Measurements from ENCODE around the gene CNDP2.
"Not testable (repeated sequence)": the region's sequence is repeated elsewhere in the genome, so short reads cannot be mapped to it uniquely, and the experiment has no call there.

Gene CNDP2

DNA sequence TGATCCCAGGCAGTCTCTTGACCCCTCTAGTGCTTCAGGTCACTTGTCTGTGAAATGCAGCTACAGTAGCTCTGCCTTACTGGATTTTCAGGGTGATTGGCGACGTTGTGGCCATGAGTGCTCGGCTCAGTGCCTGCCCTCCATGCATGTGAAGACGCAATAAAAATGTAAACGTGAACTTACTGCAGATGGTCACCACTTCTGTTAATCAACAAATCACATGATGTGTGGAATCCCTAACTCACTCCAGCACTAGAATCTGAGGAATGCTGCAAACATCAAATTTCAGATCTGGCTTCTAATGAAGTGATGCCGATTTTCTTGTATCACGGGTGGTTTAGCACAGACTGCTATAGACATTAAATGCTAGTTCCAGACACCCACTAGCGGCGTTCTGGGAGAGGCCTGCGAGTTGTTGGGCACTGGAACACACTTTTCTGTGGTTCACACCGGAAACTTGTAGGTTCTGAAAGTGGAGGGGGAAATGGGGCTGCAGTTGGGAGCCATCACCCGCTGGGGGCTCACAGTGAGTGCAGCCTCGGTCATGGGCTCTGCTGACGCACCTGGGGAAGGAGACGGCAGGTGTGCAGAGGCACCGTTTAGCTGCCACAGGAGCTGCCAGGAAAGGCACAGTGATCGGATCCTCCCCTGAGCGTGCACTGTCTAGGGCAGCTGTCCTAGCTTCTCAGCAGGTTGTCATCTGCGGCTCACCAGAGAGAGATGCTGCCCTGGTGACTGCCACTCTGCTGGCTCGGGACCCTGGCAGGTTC lies 44.7 kb downstream of the CNDP2 start:
- DNase-seq = no peak

DNA sequence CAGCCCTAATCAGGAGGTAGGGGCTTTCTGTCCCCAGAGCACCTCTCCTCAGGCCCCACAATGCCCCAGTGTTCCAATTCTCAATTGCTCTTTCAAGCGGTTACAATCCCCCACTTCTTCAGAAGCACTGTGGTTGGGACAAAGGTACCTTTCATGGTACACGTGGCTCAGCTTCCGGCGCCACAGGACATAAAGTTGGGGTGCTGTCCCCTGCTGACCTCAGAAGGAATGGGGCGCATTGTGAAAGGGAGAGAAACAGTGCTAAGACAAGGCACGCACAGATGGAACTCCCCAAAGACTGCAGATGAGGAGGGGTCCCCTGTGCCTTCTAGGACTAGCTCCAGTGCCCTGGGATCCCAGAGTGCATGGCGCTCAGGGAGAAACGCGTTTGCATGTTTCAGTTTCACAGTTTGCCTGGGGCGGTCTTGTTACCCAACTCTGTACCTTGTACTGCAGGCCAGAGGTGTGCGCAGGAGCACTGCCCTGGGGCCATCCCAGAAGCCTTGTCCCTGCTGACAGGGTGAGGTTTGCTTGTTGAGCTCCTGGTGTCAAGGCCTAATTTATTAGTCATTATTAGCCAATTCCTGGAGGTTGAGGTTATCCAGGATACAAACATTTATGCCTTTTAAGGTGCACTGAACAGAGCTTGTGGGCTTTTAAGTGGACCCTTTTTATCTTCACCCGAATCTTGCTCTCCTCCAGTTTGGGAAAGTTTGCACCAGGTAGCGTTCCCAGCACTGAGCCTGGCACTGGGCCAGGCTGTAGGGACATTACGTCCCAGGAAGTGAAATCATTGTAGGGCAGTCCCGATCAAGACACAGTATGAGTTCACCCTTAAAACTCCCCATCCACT lies 45.8 kb downstream of the CNDP2 start:
- DNase-seq = no peak

DNA sequence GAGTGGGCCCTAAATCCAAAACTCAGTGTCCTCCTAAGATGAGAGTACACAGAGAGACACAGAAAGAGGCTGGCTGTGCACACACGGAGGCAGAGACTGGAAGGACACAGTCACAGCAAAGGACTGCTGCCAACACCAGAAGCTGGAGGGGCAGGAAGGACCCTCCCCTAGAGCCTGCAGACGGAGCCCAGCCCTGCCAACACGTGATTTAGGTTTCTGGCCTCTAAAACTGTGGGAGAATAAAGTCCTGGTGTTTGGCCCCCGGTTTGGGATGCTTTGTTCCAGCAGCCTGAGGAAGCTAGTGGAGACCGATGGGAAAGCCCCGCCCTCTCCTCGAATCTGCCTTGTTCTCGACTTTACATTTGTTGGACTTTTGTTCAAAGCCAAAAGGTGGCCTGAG lies 48.7 kb downstream of the CNDP2 start:
- no peak for DNase-seq

DNA sequence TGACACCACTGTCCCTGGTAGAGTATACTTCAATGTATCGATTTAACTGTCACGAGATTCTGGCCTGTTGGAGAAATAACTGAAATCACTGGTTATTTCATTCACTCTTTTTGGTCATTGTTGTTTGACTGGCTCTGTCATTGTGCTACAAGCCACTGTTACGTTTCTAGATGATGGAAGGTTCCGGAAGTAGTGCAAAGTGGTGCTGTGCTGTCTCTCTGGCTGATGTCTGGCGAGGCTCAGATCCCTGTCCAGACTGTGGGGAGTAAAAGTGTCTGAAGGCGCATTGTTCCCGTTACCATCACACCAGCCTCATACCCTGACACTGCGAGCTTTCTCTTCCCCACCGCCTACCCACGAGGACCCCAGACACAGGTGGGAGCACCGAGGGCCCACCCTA lies 49.8 kb downstream of the CNDP2 start:
- DNase-seq = no peak

DNA sequence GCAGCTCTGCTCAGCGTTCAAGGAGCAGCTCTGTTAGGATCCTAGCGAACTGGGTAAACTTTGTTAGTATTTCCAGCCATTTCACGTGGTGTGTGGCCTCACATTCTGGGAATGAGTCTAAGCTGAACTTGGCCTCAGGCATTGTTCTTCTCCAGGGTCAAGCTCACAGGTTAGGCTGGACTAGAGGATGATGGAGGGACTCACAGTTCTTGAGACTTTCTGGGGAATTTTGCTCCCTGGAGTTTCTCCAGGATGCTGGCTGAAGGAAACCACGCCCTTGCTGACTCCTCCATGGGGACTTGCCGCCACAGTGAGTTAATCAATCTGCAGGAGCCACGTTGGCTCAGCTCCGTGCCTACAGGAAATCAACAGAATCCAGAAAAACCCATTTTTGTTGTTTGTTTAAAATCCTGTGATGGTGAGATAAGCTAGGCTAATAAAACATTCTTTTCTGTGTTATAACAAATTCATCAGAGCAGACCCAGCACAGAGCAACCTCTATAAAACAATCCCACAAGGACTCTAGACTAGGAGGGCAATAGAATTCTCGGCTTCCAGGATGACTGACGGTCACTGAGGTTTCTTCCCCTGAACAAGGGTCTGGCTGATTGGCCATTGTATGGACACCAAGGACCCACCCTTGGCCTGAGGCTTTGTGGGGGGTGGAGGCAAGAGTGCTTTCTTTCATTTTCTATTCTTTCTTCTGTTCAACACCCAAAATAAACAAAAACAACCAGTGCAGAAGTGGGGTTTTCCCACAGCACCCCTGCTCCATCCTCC lies 50.8 kb downstream of the CNDP2 start:
- peak; percentile 11 for DNase-seq

DNA sequence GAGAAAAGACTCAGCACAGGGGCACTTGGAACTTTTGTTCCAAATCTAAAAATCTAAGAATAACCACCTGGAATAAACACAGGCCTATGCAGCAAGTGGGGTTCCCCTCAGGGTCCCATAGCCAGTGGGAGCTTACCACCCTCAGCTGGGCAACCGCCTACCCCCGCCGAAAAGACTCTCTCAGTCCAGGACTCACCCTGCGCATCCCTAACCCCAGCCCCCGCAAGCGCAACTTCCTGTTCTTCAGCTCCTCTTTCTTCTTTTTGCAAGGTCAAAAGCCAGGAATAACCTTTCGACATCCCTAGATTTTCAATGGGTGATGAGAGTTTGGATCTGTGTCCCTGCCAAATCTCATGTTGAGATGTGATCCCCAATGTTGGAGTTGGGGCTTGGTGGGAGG lies 51.7 kb downstream of the CNDP2 start:
- no peak for DNase-seq

DNA sequence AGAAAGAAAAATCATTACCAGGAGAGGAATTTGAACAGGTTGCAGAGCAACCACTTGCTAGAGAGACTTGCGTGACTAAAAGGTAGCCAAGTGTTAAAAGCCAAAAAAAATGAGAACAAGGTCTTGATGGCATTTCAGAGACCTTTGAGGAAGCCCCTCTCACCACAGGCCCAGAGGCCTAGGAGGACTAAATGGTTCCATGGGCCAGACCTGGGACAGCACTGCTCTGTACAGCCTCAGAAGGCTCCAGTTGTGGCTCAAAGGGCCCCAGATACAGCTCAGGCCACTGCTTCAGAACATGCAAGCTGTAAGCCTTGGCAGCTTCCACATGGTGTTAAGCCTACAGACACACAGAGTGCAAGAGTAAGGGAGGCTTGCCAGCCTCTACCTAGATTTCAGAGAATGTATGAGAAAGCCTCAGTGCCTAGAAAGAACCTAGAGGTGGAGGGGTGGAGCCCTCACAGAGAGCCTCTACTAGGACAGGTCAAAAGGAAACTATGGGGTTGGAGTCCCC lies 53.5 kb downstream of the CNDP2 start:
- no peak for DNase-seq

DNA sequence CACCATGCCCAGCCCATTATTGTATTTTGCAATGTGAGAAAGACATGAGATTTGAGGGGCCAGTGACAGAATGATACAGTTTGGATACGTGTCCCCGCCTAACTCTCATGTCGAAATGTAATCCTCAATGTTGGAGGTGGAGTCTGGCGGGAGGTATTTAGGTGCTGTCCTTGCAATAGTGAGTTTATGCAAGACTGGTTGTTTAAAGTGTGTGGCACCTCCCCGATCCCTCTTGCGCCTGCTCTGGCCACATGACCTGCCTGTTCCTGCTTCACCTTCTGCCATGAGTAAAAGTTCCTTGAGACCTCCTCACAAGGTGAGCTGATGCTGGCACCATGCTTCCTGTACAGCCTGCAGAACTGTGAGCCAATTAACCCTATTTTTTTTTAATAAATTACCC lies 54.7 kb downstream of the CNDP2 start:
- no peak for DNase-seq

DNA sequence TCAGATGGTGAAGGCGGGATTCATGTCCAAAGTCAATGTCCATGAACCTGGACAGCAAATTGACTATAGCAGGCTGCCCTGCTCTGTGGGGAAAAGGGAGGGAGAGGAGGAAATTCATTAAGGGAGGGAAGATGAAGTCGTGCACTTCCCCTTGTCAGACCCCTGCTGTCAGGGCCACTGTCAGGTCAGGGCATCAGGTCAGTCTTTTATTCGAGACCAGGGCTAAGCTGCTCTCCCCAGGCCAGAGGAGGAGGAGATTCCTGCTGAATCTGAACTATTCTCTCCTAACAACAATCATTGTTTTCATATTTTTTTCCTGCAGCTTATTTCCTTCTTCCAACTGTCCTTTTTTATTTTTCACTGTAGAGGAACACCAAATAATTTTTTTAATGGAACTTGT lies 55.3 kb downstream of the CNDP2 start:
- no peak for DNase-seq

DNA sequence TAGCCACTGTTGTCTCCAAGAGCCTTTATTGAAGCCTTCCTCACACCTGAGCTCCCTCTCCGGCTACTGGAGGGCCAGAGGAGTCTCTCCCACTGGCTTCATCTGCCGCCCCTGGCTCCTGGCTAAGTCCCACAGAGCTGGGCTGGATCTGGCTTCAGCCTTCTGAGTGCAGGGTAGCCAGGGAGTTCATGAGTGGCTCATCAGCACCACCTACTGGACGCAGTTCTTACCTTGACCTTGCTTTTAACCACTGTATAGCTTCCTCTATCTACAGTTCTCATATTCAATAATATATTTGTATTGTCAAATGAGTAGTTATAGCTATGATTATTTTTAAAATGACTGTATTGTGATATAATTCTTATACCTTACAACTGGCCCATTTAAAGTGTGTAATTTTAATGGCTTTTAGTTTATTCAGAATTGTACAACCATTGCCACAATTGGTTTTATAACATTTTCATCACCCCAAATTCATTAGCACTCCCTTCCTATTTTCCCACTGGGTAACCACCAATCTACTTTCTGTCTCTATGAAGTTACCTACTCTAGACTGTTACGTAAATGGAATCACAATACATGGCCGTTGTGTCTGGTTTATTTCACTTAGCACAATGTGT lies 55.9 kb downstream of the CNDP2 start:
- peak; percentile 72 for DNase-seq

DNA sequence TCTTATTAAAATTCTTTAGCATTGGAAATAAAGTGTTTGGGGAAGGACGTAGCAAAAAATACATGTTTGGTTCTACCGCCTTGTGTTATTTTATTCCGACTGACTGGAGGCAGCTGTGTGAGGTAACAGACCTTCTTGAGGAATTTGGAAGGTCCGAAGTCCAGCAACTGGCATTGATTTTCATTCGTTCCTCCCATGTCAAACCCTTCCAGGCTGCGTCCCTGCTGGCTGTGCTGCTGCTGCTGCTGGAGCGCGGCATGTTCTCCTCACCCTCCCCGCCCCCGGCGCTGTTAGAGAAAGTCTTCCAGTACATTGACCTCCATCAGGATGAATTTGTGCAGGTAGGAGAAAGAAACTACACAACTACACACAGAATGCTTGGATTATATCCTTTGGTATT lies 60.0 kb downstream of the CNDP2 start:
- DNase-seq = no peak

DNA sequence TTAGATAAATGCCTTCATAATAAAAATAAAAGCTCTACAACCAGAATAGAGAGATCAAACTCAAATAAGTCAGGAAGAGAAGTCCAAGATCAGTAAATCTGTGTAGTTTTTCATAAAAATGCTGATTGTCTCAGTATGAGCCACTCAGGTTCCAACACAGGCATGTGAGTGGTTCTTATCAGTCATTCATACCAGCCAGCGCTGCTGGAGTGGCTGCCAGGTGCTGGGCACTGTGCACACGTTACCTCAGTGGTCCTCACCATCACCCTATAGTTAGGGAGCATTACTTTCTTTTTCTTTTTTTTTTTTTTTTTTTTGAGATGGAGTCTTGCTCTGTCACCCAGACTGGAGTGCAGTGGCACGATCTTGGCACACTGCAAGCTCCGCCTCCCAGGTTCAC lies 61.9 kb downstream of the CNDP2 start:
- no peak for DNase-seq

DNA sequence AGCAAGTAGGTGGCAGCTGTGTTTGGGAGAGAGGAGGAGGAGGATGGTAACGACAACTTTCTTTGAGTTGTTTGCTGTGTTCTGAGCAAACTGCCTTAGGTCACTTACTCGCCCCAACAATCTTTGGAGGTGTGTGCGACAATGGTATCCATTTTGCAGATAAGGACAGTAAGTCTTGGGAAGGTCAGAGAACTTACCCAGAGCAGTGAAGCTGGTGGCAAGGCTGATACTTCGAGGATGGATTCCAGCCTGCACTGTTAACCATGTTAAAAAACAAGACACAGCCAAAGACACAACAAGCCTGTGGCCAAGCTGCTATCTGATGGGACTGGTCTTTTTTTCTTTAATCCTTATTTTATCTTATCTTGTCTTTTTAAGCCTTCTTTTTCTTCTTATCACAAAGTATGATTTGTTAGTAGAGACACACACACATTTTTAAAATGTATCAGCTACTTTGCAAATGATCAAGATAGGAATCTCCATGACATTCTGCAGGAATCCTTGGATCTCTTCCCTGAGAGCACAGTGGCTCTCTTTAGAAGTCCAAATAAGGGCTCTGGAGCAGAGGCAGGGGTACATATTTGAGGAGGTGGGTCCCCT lies 66.1 kb downstream of the CNDP2 start:
- DNase-seq = no peak

DNA sequence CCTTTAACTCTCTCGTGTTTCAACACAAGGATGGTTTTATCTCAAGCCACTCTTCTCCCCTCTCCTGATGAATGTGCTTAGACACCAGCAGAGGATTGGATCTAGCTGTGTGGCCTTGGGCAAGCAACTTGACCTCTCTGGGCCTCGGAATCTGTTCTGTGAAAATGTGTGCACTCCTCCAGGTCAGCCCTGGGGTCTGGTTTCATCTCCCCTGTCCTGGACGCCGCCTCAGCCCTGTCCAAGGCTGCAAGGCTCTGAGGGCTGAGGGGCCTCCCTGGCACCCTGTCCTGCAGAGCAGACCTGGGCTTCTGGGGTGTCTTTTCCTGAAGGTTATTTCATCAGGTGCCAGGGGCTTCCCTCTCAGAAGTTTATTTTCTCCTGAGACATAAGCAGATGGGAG lies 66.6 kb downstream of the CNDP2 start:
- no peak for DNase-seq

DNA sequence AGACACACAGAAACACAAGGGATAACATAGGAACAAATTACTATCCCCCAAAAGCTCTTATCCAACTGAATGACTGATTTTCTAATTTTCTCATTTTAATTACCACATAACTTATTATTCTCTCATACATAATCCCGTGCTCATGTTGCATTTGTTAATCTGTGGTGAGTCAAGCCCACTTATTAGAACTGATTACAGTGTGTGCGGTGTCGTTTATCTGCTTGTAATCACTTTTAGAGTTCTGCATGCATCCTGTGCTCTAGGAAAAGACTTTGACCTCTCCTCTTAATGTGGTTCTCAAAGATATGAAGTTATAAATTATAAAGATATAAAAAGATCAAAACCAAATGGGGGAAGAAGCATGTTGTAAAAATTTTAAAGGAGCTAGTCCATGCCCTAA lies 67.8 kb downstream of the CNDP2 start:
- no peak for DNase-seq

DNA sequence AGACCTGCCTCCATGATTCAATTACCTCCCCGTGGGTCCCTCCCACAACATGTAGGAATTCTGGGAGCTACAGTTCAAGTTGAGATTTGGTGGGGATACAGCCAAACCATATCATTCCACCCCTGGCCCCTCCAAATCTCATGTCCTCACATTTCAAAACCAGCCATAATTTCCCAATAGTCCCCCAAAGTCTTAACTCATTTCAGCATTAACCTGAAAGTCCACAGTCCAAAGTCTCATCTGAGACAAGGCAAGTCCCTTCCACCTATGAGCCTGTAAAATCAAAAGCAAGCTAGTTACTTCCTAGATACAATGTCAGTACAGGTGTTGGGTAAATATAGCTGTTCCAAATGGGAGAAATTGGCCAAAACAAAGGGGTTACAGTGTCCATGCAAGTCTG lies 69.0 kb downstream of the CNDP2 start:
- not testable (repeated sequence) for DNase-seq

DNA sequence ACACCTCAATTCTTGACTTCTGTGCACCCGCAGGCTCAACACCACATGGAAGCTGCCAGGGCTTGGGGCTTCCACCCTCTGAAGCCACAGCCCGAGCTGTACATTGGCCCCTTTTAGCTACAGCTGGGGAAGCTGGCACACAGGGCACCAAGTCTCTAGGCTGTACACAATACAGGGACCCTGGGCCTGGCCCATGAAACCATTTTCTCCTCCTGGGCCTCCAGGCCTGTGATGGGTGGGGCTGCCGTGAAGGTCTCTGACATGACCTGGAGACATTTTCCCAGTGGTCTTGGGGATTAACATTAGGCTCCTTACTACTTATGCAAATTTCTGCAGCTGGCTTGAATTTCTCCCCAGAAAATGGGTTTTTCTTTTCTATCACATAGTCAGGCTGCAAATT lies 69.8 kb downstream of the CNDP2 start:
- DNase-seq = not testable (repeated sequence)

DNA sequence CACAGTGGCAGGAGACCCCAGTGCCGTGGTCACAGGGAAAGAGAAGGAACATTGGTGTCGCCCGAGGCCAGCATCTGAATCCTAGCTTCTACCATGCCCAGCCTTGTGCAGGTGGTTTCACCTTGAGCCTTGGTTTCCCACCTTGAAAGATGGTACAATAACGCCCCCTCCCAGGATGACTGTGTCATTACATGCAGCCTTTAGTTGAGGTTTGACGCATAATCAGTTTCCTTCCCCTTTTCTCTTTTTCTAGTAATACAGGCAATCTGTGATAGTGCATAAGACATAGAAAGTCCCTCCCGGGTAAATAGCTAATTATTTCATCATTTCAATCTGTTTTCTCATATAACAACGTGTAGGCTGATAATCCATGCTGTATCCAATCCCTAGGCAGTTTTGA lies 71.7 kb downstream of the CNDP2 start:
- no peak for DNase-seq

DNA sequence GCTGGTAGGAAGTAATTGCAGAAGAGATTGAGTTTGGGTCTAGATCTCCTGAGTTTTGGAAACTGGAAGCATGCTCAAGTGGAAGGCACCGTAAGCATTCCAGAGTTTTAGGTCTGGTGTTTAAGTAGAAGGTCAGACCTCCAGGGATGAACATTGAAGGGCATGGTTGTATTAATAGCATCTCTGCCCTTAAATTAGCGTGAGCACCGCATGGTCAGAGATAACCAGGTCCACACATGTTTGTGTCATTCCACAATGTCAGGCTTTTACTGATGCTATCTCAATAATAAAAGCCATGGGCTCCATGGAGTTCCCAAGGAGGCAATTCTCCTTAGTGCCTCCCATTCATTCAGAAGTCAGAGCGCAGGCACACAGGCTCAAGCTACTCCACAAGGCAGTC lies 73.2 kb downstream of the CNDP2 start:
- no peak for DNase-seq

DNA sequence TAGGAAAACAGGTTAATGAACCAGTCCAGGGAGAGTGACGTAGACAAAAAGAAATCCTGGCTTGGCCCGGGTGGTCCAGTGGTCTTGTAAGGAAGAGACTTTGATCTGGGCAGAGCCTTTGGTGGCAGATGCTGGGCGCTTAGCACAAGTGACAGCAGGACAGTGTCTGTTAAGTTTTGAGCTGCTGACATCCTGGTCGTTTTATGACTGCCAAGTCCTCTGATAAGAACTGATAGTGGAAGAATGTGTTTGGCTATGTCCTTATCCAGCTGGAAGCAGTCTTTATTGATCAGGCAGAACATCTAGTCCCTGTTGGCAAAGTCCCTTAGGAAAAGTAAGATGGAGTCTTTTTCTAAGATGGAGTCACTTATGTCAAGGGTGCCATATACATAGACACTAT lies 74.1 kb downstream of the CNDP2 start:
- no peak for DNase-seq

DNA sequence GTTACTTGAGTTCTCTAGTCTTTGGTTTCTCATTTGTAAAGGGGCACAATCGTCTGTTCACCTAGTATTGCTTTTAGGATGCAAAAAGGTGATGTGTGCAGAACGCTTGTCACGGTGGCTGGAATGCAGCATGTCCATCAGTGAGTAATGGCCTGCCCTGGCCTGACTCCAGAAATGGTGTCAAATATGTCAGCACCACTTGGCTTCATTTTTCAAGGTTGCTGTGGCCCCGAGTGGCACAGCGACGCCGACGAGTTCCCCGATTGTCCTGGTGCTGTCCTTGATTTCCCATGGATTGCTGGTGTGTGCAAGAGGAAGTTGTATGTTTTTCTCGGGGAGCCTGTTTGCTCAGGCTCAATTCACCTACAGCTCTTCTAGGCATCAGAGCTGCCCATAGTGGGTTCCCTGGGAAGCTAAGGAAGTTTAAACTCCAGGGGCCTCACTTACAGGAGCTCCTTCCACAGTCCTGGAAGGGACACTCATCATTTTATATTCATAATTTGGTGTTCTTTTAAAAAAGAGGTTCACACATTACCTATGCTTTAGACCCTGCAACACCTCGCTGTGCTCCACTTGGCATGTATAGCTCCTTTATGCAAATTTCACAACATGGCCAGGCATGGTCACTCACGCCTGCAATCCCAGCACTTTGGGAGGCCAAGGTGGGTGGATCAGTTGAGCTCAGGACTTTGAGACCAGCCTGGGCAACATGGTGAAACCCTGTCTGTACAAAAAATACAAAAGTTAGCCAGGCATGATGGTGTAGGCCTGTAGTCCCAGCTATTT lies 75.9 kb downstream of the CNDP2 start:
- DNase-seq = no peak
